Measurements from ENCODE around the gene GRAMD2B. TPM values are rescaled to one million over a fixed set of nuclear protein-coding genes. Genes with fewer than 3 reads are reported as not detected.
"Not testable (repeated sequence)": the region's sequence is repeated elsewhere in the genome, so short reads cannot be mapped to it uniquely, and the experiment has no call there.

GRAMD2B gene
- polyA plus RNA-seq, 1 donor: 11.8 TPM

DNA sequence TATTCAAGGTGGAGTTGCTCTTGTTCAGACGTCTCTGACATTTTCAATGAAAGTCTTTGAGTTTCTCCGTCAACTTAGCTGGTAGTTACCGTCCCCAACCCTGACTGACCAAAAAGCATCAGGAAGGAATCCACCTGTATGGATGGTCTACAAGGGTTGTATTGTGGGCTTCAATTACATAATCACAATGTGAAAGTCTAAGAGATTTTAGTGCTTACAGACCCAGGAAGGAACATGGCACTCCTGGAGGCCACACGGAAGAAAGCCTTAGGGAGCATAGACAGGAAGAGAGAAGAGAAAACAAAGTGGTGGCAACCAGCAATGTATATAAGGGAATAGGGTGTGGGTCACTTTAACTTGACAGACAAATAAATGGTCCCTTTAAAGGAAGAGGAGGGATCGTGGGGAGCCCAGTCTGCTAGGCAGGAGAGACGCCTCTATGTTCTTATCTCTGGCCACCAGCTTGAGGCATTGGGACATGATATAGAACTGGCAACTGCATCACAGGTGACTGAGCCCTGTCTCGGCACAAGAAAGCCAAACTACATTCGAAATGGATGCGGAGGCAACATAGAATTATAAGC lies 91.4 kb downstream of the GRAMD2B start:
- no peak for DNase-seq

DNA sequence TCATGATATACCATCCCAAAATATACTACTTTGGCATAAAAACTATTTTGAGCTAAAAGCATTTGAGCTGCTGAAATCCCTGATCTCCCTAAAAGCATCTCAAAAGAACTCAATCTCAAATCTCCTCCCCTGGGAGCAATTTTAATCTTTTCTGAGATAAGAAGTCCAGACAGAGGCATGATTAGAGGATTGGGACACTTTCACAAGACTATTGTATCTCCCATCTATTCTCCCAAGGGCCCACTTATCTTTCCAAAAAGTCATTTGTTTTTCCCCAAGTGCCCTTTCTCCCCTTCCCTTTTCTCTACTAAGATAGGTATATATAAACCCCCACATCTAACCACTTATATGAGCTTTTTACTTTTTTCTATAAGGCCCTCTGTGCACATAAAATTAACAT lies 92.1 kb downstream of the GRAMD2B start:
- no peak for DNase-seq

DNA sequence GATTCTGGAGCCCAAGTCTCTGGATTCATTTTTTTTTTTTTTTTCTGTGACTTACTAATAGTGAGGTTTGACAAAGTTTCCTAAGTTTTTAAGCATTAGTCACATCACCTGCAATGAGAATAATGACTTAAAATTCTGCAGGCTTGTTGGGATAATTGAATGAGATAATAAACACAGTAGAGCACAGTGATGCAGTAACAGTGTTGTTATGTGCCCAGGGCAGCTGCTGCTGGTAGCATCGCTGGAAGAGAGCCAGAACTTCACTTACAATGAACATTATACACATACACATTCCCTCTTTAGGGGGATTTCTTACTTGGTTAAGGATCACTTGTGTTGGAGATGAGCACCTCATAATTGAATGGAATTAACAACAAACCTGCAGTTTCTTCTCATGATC lies 92.9 kb downstream of the GRAMD2B start:
- no peak for DNase-seq

DNA sequence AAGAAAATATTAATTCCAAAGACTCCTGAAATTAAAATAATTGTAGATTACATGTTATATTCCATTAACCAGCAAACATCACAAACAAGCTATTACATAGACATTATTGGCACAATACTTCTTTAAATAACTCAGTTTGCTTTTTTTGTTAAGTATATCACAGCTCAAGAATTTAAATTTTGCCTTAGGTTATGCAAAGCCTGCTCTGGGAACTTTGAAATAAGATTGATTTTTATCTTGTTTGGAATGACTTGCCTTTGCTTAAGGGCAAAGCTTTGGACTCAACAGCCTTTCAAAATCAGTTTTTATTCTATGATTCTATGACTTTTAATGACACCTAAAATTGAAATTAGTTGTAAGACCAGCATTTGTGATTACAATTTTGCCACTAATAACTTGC lies 93.6 kb downstream of the GRAMD2B start:
- DNase-seq: no peak

DNA sequence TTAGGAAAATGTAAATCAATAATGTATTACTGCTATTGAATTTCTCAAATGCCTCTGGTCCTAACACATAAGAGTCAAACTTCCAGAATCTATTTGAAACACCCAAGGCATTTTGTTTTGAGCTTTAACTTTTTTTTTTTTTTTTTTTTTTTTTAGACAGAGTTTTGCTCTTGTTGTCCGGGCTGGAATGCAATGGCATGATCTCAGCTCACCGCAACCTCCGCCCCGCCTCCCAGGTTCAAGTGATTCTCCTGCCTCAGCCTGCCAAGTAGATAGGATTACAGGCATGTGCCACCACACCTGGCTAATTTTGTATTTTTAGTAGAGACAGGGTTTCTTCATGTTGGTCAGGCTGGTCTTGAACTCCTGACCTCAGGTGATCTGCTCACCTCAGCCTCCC lies 96.0 kb downstream of the GRAMD2B start:
- DNase-seq: not testable (repeated sequence)

DNA sequence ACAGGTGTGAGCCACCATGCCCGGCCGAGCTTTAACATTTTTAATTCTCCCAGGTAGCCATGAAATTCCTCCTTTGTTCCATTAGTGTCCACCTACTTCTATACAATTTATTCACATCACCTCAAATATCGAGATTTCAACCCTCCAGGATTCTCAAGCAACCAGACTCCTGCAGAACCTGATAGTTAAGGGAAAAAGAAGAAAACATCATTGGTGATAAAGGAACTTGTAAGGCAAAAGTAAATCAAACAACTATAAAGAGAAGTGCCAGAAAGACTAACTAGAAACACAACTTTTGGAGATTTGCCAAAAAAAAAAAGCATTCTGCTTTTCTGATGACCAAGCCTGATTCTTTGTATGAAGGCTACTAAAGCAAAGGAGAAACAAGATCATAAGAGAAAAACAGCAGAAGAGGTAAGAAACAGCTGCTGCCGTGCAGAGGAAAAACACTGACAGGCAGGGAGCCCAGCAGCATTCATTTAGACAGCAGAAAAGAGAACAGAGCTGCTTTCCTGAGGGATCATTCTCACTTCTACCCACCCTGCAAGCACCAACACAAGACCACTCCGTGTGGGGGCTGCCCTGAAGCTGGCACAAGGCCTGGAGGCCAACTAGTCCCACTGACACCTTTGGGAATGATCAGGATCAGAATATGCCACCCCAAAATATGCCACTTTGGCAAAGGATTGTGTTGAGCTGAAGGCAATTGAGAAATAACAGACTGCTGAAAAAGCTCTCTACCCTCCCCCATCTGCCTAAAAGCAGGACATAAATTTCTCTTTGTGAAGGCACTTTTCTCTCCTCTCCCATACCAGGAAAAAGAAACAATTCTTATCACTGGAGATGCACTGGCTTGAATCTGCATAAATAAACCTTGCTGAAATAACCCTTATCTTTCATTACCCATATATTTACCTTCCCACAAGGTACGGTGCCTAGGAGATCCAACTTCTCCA lies 96.7 kb downstream of the GRAMD2B start:
- DNase-seq: no peak

DNA sequence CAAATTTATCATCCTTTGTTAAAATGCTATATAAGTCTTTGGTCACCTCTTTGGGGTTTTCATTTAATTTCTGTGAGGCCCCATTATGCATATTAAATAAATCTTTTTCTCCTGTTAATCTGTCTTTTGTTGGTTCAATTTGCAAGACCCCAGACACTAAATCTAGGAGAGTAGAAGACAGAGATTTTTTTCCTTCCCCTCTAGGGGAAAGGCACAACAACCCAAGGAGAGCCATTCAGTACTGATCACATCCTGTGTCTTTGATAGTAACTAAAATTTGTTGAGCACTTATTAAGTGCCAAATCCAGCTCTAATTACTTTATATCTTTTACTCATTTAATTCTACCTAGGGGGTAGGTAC lies 97.4 kb downstream of the GRAMD2B start:
- no peak for DNase-seq

DNA sequence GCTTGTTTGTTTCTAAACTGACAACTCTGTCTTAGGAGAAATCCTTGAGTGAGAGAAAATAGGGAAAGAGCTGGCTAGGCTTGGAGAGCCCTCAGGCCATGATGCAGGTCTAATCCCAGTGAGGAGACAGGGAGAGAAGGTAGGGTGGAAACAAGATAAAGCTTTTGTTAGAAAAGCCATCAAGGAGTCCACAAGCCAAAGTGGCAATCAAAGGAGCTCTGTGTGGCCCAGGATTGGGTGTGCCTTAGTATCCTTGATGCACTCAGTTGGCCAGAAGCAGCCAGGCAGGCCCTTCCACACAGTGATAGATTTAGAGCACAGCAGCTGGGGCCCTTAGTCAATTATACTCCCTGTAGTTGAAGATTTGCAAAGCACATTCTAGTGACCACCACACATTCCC lies 97.9 kb downstream of the GRAMD2B start:
- no peak for DNase-seq

DNA sequence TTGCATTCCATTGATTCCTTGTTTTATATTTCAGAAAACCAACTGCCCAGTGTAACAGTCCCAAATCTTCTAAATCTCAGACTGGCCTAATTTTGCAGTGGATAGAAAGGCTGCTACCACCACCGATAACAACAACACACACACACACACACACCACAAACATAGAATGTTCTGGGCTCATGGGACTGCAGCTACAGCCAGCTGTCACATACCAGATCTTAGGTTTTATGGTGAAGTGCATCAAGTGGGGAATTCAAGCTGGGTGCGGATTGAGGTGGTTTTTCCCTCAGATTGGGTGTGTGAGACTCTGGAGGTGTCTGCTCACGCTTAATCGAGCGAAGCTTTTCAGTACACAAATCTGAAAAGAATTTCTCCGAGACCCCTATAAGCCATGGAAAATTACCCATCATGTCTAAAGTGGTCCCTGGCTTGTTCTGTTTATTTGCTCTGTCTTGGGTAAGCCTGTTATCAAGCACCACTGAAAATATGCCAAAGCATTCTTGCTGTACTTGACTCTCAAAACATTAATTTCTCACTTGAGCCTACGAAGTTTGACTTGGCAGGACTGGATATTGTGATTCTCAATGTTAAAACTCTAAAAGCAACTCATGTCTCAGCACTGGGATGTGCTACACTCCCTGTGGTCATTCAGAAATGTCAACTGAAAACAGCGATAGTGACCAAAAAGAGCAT lies 100.8 kb downstream of the GRAMD2B start:
- no peak for DNase-seq

DNA sequence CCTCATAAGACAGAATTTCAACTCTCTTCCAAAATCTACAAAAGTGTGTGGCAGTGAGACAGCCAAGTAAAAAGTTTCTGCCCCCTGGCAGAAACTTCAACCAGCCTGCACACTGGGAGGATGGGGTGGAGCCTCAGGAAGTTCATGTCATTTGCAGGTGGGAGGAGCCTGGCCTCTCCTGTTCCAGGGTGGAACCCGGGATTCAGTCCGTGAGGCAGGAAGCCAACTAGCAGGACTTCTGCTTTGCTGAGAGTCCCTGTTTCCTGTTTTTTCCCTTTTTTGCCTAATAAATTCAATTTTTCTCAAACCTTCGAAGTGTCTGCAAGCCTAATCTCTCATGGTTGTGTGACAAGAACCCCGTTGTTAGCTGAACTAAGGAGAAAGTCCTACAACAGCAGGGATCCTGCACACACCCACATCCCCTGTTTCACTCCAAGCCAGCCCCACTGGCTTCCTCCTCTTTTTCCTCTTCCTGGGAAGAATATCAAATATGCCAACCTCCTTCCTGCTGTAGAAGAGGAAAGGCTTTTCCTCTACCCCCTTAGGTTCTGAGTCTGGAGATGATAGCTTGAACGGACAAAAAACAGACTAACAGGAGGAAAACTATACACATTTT lies 102.5 kb downstream of the GRAMD2B start:
- peak; percentile 44 for DNase-seq

DNA sequence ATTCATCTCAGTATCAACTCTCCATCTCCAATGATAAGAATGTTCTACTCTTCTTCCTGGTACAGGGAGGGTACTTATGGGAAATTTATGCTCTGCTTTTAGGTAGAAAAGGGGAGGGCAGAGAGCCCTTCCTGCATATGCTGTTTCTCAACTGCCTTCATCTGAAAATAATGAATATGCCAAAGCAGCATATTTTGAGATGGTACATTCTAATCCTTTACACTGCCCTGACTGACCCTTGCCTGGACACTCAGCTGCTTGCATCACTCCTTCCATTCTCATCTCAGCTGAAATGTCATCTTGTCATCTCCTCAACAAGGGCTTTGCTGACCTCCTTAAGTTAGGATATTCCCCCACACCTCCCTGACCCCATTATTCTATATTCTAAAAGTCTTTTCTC lies 103.3 kb downstream of the GRAMD2B start:
- no peak for DNase-seq

DNA sequence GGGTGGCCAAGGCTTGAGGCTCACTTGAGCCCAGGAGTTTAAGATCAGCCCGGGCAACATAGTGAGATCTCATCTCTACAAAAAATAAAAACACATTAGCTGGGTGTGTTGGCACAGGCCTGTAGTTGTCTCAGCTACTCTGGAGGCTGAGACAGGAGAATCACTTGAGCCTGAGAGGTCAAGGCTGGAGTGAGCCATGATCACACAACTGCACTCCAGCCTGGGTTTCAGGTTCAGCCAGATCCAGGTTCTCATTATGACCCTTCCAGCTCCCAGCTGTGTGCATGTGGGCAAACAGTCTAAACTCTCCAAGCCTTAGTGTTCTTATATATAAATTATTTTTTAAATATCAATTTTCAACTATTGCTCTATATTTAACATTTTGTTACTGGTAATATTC lies 103.9 kb downstream of the GRAMD2B start:
- DNase-seq: no peak

DNA sequence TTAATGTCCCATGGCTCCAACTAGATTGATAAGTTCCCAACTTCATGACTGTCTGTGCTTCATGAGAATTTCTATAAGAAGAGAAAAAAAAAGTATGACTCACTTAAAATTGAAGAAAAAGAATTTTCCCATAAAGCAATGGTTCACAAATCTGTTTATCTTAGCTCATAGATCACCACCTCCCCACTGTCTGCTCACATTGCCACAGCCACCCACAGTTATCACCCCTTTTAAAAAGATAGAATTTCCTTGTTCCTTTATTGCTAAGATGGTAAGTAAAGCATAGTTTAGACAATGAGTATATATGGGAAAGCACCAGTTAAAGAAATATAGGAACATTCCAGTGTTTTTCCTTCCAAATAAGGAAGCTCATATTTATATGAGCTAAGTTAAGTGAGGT lies 104.7 kb downstream of the GRAMD2B start:
- no peak for DNase-seq

DNA sequence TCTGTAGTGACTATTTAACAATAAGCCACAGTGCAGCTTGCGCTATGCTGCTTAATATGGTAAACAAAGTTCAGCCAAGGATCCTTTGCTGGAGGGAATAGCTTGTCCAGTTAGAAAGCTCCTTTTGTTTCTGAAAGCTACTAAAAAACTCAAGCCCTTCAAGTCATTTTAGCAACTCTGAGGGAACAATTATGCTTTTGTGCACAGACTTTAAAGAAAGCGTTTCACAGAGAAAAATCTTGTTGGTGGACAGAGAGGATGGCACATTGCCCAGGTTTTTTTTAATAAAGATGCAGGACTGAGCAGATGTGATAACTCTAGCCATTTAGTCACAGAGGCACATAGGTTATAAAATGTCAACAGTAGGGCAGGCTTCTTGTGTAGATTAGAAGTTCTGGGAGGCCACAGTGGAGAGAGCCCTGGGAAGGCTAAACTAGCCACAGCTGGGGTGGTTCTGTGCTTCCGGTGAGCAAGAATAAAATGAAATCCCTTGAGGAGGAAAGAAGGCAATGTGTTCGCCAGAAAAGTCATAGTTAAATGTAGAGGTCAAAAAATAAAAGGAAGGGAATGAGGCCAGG lies 108.4 kb downstream of the GRAMD2B start:
- DNase-seq: peak; percentile 34

DNA sequence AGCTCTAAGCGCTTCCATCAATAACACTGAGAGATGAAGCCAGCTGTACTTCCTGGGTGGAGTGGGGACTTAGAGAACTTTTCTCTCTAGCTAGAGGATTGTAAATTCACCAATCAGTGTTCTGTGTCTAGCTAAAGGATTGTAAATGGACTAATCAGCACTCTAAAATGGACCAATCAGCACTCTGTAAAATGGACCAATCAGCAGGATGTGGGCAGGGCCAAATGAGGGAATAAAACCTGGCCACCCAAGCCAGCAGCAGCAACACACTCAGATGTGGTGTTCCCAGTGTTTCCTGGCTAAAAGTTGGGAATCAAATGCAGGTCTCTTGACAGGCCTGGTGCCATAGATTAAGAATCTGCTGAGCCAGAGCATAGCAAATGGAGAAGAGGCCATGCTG lies 111.3 kb downstream of the GRAMD2B start:
- no peak for DNase-seq

DNA sequence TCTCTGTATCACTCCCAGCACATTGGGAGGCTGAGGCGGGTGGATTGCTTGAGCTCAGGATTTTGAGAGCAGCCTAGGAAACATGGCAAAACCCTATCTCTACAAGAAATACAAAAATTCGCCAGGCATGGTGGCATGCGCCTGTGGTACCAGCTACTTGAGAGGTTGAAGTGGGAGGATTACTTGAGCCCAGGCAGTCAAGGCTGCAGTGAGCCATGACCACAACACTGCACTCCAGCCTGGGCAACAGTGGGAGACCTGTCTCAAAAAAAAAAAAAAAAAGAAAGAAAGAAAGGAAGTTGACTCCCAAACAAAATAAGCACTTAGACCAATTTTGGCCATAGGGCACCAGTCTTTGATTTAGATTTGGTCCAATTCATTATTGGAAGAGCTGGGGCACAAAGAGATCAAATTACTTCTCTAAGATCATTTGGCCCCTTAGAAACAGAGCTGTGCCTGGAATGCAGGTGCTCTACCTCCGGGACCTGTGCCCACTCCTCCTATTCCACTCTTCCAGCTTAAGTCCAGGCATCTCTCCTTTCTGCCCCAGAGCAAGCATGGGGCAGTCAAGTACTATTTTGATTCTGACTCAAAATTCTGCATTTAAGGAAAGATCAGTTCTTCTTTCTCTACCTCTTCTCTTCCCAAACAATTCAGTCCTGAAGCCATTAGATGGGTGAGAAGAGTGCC lies 112.8 kb downstream of the GRAMD2B start:
- no peak for DNase-seq

DNA sequence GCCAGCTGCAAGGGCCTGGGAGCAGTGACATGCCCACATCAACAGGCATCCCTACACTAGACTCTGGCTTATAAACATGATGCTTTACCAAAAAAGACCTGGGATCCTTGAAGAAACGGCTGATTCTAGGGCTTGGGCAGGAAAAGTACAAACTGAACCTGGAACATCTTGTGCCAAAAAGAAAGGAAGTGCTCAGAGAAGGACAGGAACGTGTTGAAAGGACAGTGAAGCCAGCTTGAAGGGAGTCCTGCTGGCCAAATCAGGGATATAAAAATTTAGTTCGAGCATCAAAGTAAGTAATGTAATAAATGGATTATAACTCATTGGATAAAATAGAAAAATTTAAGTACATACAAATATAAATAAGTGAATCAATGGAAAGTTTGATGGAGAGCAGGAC lies 113.7 kb downstream of the GRAMD2B start:
- no peak for DNase-seq

DNA sequence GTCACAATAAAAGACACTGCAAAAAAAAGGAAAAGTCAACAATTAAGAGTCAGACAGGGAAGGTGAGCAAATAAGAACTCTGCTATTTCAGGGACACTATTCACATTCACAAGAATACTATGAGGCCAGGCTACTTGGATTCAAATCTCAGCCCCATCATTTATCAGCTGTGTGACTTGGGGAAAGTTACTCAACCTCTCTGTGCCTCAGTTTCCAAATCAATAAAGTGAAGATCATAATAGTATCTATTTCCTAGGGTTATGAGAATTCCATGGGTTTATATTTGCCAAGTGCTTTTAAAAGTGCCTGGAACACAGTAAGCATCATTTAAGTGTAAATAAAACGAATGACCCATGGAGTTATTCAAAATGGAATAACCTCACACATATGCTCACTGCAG lies 115.4 kb downstream of the GRAMD2B start:
- no peak for DNase-seq

DNA sequence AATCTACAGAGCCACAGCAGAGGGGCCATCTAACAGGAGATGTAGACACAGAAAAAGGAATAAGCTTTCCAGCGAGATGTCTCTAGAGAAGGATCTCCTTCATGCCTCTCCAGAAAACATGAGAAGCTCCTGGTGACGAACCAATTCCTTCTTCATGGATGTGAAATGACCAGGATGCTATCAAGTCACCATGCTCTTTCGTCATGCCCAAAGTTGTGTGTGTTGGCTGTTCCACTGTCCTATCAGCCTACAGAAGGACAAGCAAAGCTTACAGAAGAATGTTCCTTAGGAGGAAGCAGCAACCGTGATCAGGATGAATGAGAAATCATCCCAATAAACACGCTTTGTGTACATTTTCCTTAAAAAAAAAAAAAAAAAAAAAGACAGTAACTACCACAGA lies 117.4 kb downstream of the GRAMD2B start:
- DNase-seq: no peak

DNA sequence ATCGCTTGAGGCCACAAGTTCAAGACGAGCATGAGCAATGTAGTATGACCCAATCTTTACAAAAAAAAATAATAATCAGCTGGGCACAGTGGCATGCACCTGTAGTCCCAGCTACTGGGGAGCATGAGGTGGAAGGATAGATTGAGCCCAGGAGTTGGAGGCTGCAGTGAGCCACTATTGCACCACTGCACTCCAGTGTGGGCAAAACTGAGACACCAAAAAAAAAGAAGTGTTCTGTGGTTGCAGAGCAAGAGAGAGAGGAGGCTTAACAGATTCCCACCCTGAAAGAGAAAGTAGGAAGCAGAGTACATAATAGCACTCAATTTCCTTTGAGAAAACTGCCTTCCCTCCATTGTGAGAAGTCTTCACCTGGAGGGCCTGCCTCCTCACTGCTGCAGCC lies 119.2 kb downstream of the GRAMD2B start:
- DNase-seq: no peak

DNA sequence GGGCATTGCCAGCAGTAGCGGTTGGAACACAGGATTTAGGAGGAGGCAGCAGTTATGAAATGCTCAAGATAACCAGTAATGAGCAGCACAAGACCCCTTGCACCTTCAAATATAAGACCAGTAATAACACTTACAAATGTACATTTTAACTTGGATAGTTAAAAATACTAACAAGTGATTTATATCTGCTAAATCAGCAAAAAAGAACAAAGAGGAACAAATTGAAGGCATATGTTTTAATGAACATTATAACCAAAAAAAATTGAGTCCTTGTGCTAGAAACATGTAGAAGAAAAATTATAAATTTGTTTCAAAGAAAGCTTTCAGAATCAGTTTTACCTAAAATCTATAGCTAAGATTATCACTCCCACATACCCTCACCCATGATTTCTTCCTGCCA lies 119.8 kb downstream of the GRAMD2B start:
- DNase-seq: no peak

DNA sequence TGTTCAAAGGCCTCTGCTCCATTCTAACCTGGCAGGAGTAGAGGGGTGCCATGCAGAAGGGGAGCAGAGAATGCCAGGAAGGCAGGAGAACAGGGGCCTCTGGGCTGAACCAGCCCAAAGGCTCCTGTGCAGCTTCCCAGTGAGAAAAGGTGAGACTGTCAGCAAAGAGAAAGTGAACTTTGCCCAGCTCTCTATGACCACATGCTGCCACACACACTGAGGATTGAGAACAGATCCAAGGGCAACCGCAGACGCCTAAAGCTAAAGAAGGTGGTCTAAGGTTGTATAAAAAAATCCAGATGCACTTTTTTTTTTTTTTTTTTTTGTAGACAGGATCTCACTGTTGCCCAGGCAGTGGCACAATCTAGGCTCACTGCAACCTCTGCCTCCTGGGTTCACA lies 120.5 kb downstream of the GRAMD2B start:
- DNase-seq: no peak
